IPS-20b (cell line): Measurements from ENCODE around the gene CD274.
"Not testable (repeated sequence)": the region's sequence is repeated elsewhere in the genome, so short reads cannot be mapped to it uniquely, and the experiment has no call there.

Experiments used
- H3K27ac ChIP-seq: one replicate; pipeline ENCODE4 v1.5.1; 2013; ENCODE audit warnings: low read length
- H3K27me3 ChIP-seq: 2 replicates; pipeline ENCODE4 v1.6.1; 2013; ENCODE audit warnings: mild to moderate bottlenecking, low read length, inconsistent platforms; ENCODE audit not compliant: insufficient read depth
- H3K36me3 ChIP-seq: 2 replicates; pipeline ENCODE4 v1.6.1; 2013; ENCODE audit warnings: low read depth, mild to moderate bottlenecking, inconsistent platforms, low read length, moderate library complexity; ENCODE audit not compliant: insufficient read depth
- H3K4me1 ChIP-seq: 2 replicates; pipeline ENCODE4 v1.6.1; 2013; ENCODE audit warnings: mild to moderate bottlenecking, control low read depth, inconsistent platforms, low read length, moderate library complexity; ENCODE audit not compliant: insufficient read depth
- H3K4me3 ChIP-seq: 2 replicates; pipeline ENCODE4 v1.5.1; 2013; ENCODE audit warnings: mild to moderate bottlenecking, low read length, inconsistent platforms
- H3K9ac ChIP-seq: 2 replicates; pipeline ENCODE4 v1.6.1; 2013; ENCODE audit warnings: low read depth, mild to moderate bottlenecking, inconsistent platforms, low read length, moderate library complexity
- H3K9me3 ChIP-seq: 2 replicates; pipeline ENCODE4 v1.6.1; 2013; ENCODE audit warnings: mild to moderate bottlenecking, low read depth, low read length, inconsistent platforms; ENCODE audit not compliant: insufficient read depth

CD274 gene

DNA sequence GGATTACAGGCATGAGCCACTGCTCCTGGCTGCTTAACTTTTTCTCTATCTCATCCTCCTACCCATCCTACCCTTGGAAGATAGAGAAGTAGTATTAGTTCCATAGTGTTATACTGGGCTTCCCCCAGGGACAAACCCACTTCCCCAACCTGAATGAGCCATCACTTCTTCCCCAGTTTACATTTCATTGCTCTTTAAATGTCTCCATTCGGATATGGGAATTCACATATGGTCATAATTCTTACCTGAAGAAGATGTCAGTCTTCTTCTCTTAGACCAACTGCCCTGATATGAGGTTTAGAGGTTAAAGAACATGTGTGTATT, 1.9 kb downstream of the CD274 start:
- H3K9ac ChIP-seq = no peak overlapping the region
- no peaks in the 10 kb centered on the region for H3K4me1 ChIP-seq
- no peaks in the 10 kb centered on the region for H3K9me3 ChIP-seq
- H3K27me3 ChIP-seq = no peaks in the 10 kb centered on the region
- no peak overlapping the region for H3K27ac ChIP-seq
- no peaks in the 10 kb centered on the region for H3K36me3 ChIP-seq
- no peak overlapping the region for H3K4me3 ChIP-seq

DNA sequence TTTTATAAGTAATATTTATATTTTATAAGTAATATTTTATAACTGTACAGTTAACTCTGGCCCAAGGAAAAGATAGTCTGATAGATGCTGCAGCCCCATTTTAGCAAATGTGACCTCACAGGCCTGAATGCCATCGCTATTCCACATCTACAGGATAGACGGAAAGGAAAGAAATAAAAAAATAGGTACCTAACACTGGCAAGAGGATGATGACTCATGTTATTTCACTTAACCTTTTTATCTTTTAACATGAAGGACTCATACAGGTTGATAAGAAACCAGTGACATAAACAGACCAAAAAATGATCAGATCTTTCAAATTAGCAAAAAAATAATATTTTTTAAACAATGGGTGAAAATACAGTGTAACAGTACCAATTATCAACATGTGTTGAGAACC, 2.7 kb downstream of the CD274 start:
- H3K9ac ChIP-seq = no peak overlapping the region

GRCh38 chr9:5453673-5454072, 3.3 kb downstream of the CD274 start:
- no peaks in the 10 kb centered on the region for H3K4me1 ChIP-seq

More for the DNA sequence above, 2.7 kb downstream of the CD274 start:
- no peaks in the 10 kb centered on the region for H3K36me3 ChIP-seq
- H3K4me3 ChIP-seq = no peak overlapping the region
- no peak overlapping the region for H3K27ac ChIP-seq
- H3K27me3 ChIP-seq = no peaks in the 10 kb centered on the region
- H3K4me1 ChIP-seq = no peaks in the 10 kb centered on the region
- no peaks in the 10 kb centered on the region for H3K9me3 ChIP-seq

GRCh38 chr9:5455181-5455580, 4.8 kb downstream of the CD274 start:
- Histone ChIP-seq H3K4me3 (no peak overlapping the region), H3K4me1 (peaks cover 4% of the 10 kb centered on the region; the same call in 1 of the 2 replicates), H3K27me3 (no peaks in the 10 kb centered on the region), H3K36me3 (no peaks in the 10 kb centered on the region), H3K9me3 (no peaks in the 10 kb centered on the region), H3K9ac (no peak overlapping the region), H3K27ac (no peak overlapping the region)

More at GRCh38 chr9:5453673-5454072, 3.3 kb downstream of the CD274 start:
- Histone ChIP-seq H3K27me3 (no peaks in the 10 kb centered on the region), H3K36me3 (no peaks in the 10 kb centered on the region), H3K27ac (no peak overlapping the region), H3K4me3 (no peak overlapping the region), H3K9me3 (no peaks in the 10 kb centered on the region), H3K9ac (no peak overlapping the region)

GRCh38 chr9:5459289-5459829, 9.0 kb downstream of the CD274 start:
- no peaks in the 10 kb centered on the region for H3K36me3 ChIP-seq
- no peak overlapping the region for H3K27ac ChIP-seq
- H3K4me1 ChIP-seq = peaks cover 4% of the 10 kb centered on the region; the same call in 1 of the 2 replicates
- no peaks in the 10 kb centered on the region for H3K27me3 ChIP-seq
- H3K4me3 ChIP-seq = no peak overlapping the region
- H3K9ac ChIP-seq = no peak overlapping the region
- H3K9me3 ChIP-seq = no peaks in the 10 kb centered on the region

- Histone ChIP-seq H3K36me3 (no peaks in the 10 kb centered on the region), H3K9ac (no peak overlapping the region), H3K27ac (no peak overlapping the region), H3K4me1 (peaks cover 4% of the 10 kb centered on the region; the same call in 1 of the 2 replicates), H3K9me3 (no peaks in the 10 kb centered on the region), H3K4me3 (no peak overlapping the region), H3K27me3 (no peaks in the 10 kb centered on the region)
These were observed 9.8 kb downstream of the CD274 start for GRCh38 chr9:5460157-5460556.

GRCh38 chr9:5464831-5465330, 14.5 kb downstream of the CD274 start:
- not testable (repeated sequence) for H3K27me3 ChIP-seq, H3K9ac ChIP-seq, H3K9me3 ChIP-seq, H3K4me3 ChIP-seq, H3K36me3 ChIP-seq, H3K27ac ChIP-seq, H3K4me1 ChIP-seq

GRCh38 chr9:5466005-5466404, 15.7 kb downstream of the CD274 start:
- H3K4me1 ChIP-seq = no peaks in the 10 kb centered on the region

GRCh38 chr9:5466766-5467165, 16.4 kb downstream of the CD274 start:
- no peaks in the 10 kb centered on the region for H3K27me3 ChIP-seq
- no peak overlapping the region for H3K9ac ChIP-seq
- H3K27ac ChIP-seq = no peak overlapping the region

More at GRCh38 chr9:5466005-5466404, 15.7 kb downstream of the CD274 start:
- Histone ChIP-seq H3K36me3 (no peaks in the 10 kb centered on the region), H3K4me3 (no peak overlapping the region), H3K27me3 (no peaks in the 10 kb centered on the region), H3K9ac (no peak overlapping the region), H3K9me3 (no peaks in the 10 kb centered on the region), H3K27ac (no peak overlapping the region)

DNA sequence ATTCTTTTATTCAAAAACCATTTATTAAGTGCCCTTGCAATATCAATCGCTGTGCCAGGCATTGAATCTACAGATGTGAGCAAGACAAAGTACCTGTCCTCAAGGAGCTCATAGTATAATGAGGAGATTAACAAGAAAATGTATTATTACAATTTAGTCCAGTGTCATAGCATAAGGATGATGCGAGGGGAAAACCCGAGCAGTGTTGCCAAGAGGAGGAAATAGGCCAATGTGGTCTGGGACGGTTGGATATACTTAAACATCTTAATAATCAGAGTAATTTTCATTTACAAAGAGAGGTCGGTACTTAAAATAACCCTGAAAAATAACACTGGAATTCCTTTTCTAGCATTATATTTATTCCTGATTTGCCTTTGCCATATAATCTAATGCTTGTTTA, 18.5 kb downstream of the CD274 start:
- H3K9ac ChIP-seq = no peak overlapping the region
- no peaks in the 10 kb centered on the region for H3K36me3 ChIP-seq
- no peaks in the 10 kb centered on the region for H3K27me3 ChIP-seq
- no peaks in the 10 kb centered on the region for H3K9me3 ChIP-seq
- H3K27ac ChIP-seq = no peak overlapping the region
- H3K4me1 ChIP-seq = no peaks in the 10 kb centered on the region
- no peak overlapping the region for H3K4me3 ChIP-seq

More at GRCh38 chr9:5466766-5467165, 16.4 kb downstream of the CD274 start:
- no peaks in the 10 kb centered on the region for H3K36me3 ChIP-seq
- no peaks in the 10 kb centered on the region for H3K9me3 ChIP-seq
- no peaks in the 10 kb centered on the region for H3K4me1 ChIP-seq
- no peak overlapping the region for H3K4me3 ChIP-seq

DNA sequence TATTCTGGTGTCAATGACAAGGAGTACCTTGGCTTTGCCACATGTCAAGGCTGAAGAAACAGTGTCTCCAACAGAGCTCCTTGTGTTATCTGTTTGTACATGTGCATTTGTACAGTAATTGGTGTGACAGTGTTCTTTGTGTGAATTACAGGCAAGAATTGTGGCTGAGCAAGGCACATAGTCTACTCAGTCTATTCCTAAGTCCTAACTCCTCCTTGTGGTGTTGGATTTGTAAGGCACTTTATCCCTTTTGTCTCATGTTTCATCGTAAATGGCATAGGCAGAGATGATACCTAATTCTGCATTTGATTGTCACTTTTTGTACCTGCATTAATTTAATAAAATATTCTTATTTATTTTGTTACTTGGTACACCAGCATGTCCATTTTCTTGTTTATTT, 19.8 kb downstream of the CD274 start:
- Histone ChIP-seq H3K27me3 (no peaks in the 10 kb centered on the region), H3K9me3 (no peaks in the 10 kb centered on the region), H3K4me1 (no peaks in the 10 kb centered on the region), H3K36me3 (no peaks in the 10 kb centered on the region), H3K9ac (no peak overlapping the region), H3K27ac (no peak overlapping the region), H3K4me3 (no peak overlapping the region)

DNA sequence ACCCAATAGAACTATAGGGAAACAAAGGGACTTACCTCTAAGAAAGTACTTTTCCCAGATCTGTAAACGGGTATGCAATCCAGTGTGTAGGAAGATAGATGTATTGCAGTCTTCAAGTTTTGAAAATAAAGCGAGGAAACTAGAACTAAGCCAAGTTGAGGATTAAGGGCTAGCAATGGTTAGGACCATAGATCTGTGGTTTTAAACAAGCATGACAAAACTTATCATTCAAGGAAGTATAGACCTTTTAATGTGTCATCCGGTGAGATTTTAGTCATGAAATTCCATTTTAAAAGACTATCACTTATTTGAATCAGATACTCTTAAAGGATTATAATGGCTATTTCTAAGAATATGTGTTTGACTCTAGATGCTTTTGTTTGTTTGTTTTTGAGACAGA, 20.5 kb downstream of the CD274 start:
- Histone ChIP-seq H3K9ac (no peak overlapping the region), H3K4me3 (no peak overlapping the region), H3K9me3 (no peaks in the 10 kb centered on the region), H3K36me3 (no peaks in the 10 kb centered on the region), H3K27me3 (no peaks in the 10 kb centered on the region), H3K4me1 (no peaks in the 10 kb centered on the region), H3K27ac (no peak overlapping the region)
